Measurements from ENCODE around the gene A2M.

DNA sequence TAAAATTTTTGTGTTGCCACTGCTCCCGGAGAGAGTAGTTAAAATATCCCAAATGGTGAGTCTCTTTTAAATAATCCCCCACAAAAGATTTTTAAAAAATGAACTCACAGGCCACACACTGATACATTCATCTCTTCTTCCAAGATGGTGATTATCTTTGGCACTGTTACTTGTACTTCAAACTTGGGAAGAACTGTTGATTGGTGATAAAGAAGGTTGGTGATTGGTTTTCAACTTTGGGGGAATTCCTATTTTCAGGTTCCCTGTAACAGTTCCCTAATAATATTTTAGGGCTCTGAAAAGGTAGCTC, 6.6 kb downstream of the A2M start:
- TF ChIP-seq, protein P1, sequence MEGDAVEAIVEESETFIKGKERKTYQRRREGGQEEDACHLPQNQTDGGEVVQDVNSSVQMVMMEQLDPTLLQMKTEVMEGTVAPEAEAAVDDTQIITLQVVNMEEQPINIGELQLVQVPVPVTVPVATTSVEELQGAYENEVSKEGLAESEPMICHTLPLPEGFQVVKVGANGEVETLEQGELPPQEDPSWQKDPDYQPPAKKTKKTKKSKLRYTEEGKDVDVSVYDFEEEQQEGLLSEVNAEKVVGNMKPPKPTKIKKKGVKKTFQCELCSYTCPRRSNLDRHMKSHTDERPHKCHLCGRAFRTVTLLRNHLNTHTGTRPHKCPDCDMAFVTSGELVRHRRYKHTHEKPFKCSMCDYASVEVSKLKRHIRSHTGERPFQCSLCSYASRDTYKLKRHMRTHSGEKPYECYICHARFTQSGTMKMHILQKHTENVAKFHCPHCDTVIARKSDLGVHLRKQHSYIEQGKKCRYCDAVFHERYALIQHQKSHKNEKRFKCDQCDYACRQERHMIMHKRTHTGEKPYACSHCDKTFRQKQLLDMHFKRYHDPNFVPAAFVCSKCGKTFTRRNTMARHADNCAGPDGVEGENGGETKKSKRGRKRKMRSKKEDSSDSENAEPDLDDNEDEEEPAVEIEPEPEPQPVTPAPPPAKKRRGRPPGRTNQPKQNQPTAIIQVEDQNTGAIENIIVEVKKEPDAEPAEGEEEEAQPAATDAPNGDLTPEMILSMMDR (IDR thresholded peaks at IDR 0.05): no peak
- no peak for TF ChIP-seq POLR2A (IDR thresholded peaks at IDR 0.05)

Measured in adrenal gland (tissue), 5 donors.